ENCODE results near the gene ZIC4. TPM values are rescaled to one million over a fixed set of nuclear protein-coding genes. Genes with fewer than 3 reads are reported as not detected.

The ZIC4 gene
- total RNA-seq, 1 experiment from 2014 or later, result not detected

- Mint-ChIP-seq H3K27me3 (ENCODE audit: insufficient read depth, unreplicated experiment) (peaks cover 41% of the 10 kb centered on the region), H3K27ac (ENCODE audit: low read depth, unreplicated experiment) (no peak overlapping the region), H3K9me3 (ENCODE audit: unreplicated experiment) (peaks cover 22% of the 10 kb centered on the region), H3K4me1 (ENCODE audit: insufficient read depth, unreplicated experiment) (no peaks in the 10 kb centered on the region), H3K36me3 (ENCODE audit: insufficient read depth, unreplicated experiment) (no peaks in the 10 kb centered on the region), H3K4me3 (ENCODE audit: unreplicated experiment) (no peak overlapping the region)
- BruUV-seq (replicated peaks), result no TSS peak
- no peak for DNase-seq (ENCODE audit: unreplicated experiment)
- CTCF ChIA-PET, result interaction anchor here (0.5 to 1.2 kb wide), 5 partner anchors 10 to 695 kb away, joined by 3 read pairs; no protein-coding TSS in a partner anchor
- intact Hi-C loops (cut with micrococcal nuclease), result no loop called here
- TF ChIP-seq, protein P1, sequence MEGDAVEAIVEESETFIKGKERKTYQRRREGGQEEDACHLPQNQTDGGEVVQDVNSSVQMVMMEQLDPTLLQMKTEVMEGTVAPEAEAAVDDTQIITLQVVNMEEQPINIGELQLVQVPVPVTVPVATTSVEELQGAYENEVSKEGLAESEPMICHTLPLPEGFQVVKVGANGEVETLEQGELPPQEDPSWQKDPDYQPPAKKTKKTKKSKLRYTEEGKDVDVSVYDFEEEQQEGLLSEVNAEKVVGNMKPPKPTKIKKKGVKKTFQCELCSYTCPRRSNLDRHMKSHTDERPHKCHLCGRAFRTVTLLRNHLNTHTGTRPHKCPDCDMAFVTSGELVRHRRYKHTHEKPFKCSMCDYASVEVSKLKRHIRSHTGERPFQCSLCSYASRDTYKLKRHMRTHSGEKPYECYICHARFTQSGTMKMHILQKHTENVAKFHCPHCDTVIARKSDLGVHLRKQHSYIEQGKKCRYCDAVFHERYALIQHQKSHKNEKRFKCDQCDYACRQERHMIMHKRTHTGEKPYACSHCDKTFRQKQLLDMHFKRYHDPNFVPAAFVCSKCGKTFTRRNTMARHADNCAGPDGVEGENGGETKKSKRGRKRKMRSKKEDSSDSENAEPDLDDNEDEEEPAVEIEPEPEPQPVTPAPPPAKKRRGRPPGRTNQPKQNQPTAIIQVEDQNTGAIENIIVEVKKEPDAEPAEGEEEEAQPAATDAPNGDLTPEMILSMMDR (IDR thresholded peaks at IDR 0.05; ENCODE audit: unreplicated experiment), result no peak
- POLR2A ChIA-PET, result interaction anchor here (1.7 kb wide), 1 partner anchor 10 kb away, joined by 3 read pairs; no protein-coding TSS in a partner anchor
Measured at GRCh38 chr3:147412261-147412916, 6.0 kb upstream of the ZIC4 start.

- Mint-ChIP-seq H3K9me3 (ENCODE audit: unreplicated experiment) (peaks cover 22% of the 10 kb centered on the region), H3K4me1 (ENCODE audit: insufficient read depth, unreplicated experiment) (no peaks in the 10 kb centered on the region), H3K4me3 (ENCODE audit: unreplicated experiment) (no peak overlapping the region), H3K27me3 (ENCODE audit: insufficient read depth, unreplicated experiment) (peaks cover 45% of the 10 kb centered on the region), H3K27ac (ENCODE audit: low read depth, unreplicated experiment) (no peak overlapping the region), H3K36me3 (ENCODE audit: insufficient read depth, unreplicated experiment) (no peaks in the 10 kb centered on the region)
- TF ChIP-seq, protein P1 (IDR thresholded peaks at IDR 0.05; ENCODE audit: unreplicated experiment), result no peak
- intact Hi-C loops (cut with micrococcal nuclease), result no loop called here
- ChIA-PET CTCF (interaction anchor here (0.5 to 0.8 kb wide), 3 partner anchors 42 to 696 kb away, joined by 3 read pairs; no protein-coding TSS in a partner anchor), POLR2A (interaction anchor here (1.7 kb wide), 1 partner anchor 11 kb away, joined by 3 read pairs; no protein-coding TSS in a partner anchor)
- no TSS peak for BruUV-seq (replicated peaks)
- no peak for DNase-seq (ENCODE audit: unreplicated experiment)
Measured at GRCh38 chr3:147411815-147412241, 5.5 kb upstream of the ZIC4 start.

GRCh38 chr3:147411238-147411814 is 5.0 kb upstream of the ZIC4 start:
- intact Hi-C loops (cut with micrococcal nuclease), result no loop called here
- H3K9me3 Mint-ChIP-seq (ENCODE audit: unreplicated experiment), result peaks cover 22% of the 10 kb centered on the region
- TF ChIP-seq, protein P1 (IDR thresholded peaks at IDR 0.05; ENCODE audit: unreplicated experiment), result no peak
- DNase-seq (ENCODE audit: unreplicated experiment), result no peak
- POLR2A ChIA-PET, result interaction anchor here (1.7 kb wide), 1 partner anchor 11 kb away, joined by 3 read pairs; no protein-coding TSS in a partner anchor
- CTCF ChIA-PET, result interaction anchor here (0.6 to 0.8 kb wide), 2 partner anchors 41 to 71 kb away, joined by 3 read pairs; no protein-coding TSS in a partner anchor
- no peak overlapping the region for H3K27ac Mint-ChIP-seq (ENCODE audit: low read depth, unreplicated experiment)
- H3K4me3 Mint-ChIP-seq (ENCODE audit: unreplicated experiment), result peak overlapping the region; percentile 60
- BruUV-seq (replicated peaks), result no TSS peak
- no peaks in the 10 kb centered on the region for H3K4me1 Mint-ChIP-seq (ENCODE audit: insufficient read depth, unreplicated experiment)
- peaks cover 50% of the 10 kb centered on the region for H3K27me3 Mint-ChIP-seq (ENCODE audit: insufficient read depth, unreplicated experiment)
- no peaks in the 10 kb centered on the region for H3K36me3 Mint-ChIP-seq (ENCODE audit: insufficient read depth, unreplicated experiment)

- peak overlapping the region; percentile 60 for H3K4me3 Mint-ChIP-seq (ENCODE audit: unreplicated experiment)
Measured at GRCh38 chr3:147410526-147411237, 4.3 kb upstream of the ZIC4 start.

More at GRCh38 chr3:147410526-147411237, 4.3 kb upstream of the ZIC4 start:
- no TSS peak for BruUV-seq (replicated peaks)
- ChIA-PET POLR2A (interaction anchor here (0.6 kb wide), 1 partner anchor 56 kb away, joined by 3 read pairs; no protein-coding TSS in a partner anchor), CTCF (no interaction called here)
- intact Hi-C loops (cut with micrococcal nuclease), result no loop called here
- Mint-ChIP-seq H3K9me3 (ENCODE audit: unreplicated experiment) (peaks cover 22% of the 10 kb centered on the region), H3K27ac (ENCODE audit: low read depth, unreplicated experiment) (no peak overlapping the region), H3K36me3 (ENCODE audit: insufficient read depth, unreplicated experiment) (no peaks in the 10 kb centered on the region), H3K4me1 (ENCODE audit: insufficient read depth, unreplicated experiment) (no peaks in the 10 kb centered on the region), H3K27me3 (ENCODE audit: insufficient read depth, unreplicated experiment) (peaks cover 52% of the 10 kb centered on the region)
- no peak for DNase-seq (ENCODE audit: unreplicated experiment)
- TF ChIP-seq, protein P1 (IDR thresholded peaks at IDR 0.05; ENCODE audit: unreplicated experiment), result no peak

All from MCF 10A (cell line).